HepG2 (cell line): ENCODE measurements around the gene SRSF1. TPM values are rescaled to one million over a fixed set of nuclear protein-coding genes. Genes with fewer than 3 reads are reported as not detected.

Experiments used
- ARID5B ChIP-seq: IDR thresholded peaks from 2 replicates; pipeline ENCODE4 v1.4.0; 2020; ENCODE audit warnings: mild to moderate bottlenecking, missing genetic modification reagents
- IRF9 ChIP-seq: sonication (generic); formaldehyde crosslinking; IDR thresholded peaks from 2 replicates; pipeline ENCODE4 v1.8.0; 2022; ENCODE audit warnings: missing genetic modification reagents, mild to moderate bottlenecking, borderline replicate concordance
- KAT8 ChIP-seq: IDR thresholded peaks from 2 replicates; pipeline ENCODE4 v1.6.1; 2016; ENCODE audit warnings: missing genetic modification reagents, missing compliant biosample characterization
- MYPOP ChIP-seq: sonication (generic); formaldehyde crosslinking; IDR thresholded peaks from 2 replicates; pipeline ENCODE4 v1.8.1; 2023; ENCODE audit warnings: mild to moderate bottlenecking, moderate library complexity, missing genetic modification reagents
- RELA ChIP-seq: sonication (generic); formaldehyde crosslinking; IDR thresholded peaks from 2 replicates; pipeline ENCODE4 v1.4.0; 2020; ENCODE audit warnings: missing genetic modification reagents
- RERE ChIP-seq: IDR thresholded peaks from 2 replicates; pipeline ENCODE4 v1.6.1; 2016; ENCODE audit warnings: low read depth, missing genetic modification reagents, missing compliant biosample characterization
- SNRNP70 ChIP-seq: fragments of 200-400 bp; formaldehyde crosslinking; IDR thresholded peaks from 2 replicates; pipeline ENCODE4 v1.6.1; 2017; ENCODE audit warnings: mild to moderate bottlenecking, low read depth, low read length, moderate library complexity
- TRAFD1 ChIP-seq: sonication (generic); formaldehyde crosslinking; IDR thresholded peaks from 2 replicates; pipeline ENCODE4 v1.5.1; 2020; ENCODE audit warnings: missing genetic modification reagents, mild to moderate bottlenecking, borderline replicate concordance
- ZEB1 ChIP-seq: IDR thresholded peaks from 2 replicates; pipeline ENCODE4 v1.6.1; 2012; ENCODE audit warnings: mild to moderate bottlenecking, low read depth, inconsistent platforms; ENCODE audit not compliant: insufficient replicate concordance
- ZNF275 ChIP-seq: sonication (generic); formaldehyde crosslinking; IDR thresholded peaks from 2 replicates; pipeline ENCODE4 v1.8.0; 2022; ENCODE audit warnings: missing genetic modification reagents, mild to moderate bottlenecking, inconsistent platforms, borderline replicate concordance
- ZNF446 ChIP-seq: sonication (generic); formaldehyde crosslinking; IDR thresholded peaks from 2 replicates; pipeline ENCODE4 v1.5.0; 2020; ENCODE audit warnings: mild to moderate bottlenecking, missing genetic modification reagents
- ZNF7 ChIP-seq: IDR thresholded peaks from 2 replicates; pipeline ENCODE4 v1.6.1; 2016; ENCODE audit warnings: missing biosample characterization, missing genetic modification reagents
- polyA plus RNA-seq, 8 experiments: library from polyadenylated mRNA; depleted of rRNA in 3 of 8; stranded (reverse) in 7 of 8; unstranded in 1 of 8; fragments of >200 nt; fragmentation: Illumina TruSeq in 4 of 8; extraction: Trizol in 4 of 8; gene quantifications; 2 replicates each; pipeline versions ENCODE4 v1.2.1 to v1.2.3, GENCODE V29; 2011 to 2016; ENCODE audit warnings: low read depth in 4 of 8, missing spikeins in 1 of 8, mixed read lengths in 1 of 8; ENCODE audit not compliant: insufficient read depth in 1 of 8
- total RNA-seq, 5 experiments: library from RNA; depleted of rRNA; stranded (reverse); fragments of >200 nt; fragmentation: Illumina TruSeq; extraction: Trizol; gene quantifications; 2 replicates each; pipeline ENCODE4 v1.2.3, GENCODE V29; 2016; ENCODE audit warnings: low read depth in 1 of 5

SRSF1 gene
- total and polyA plus RNA-seq, 2 of the 13 experiments (the other 11 are each of a cell fraction or from before 2014, with no cell fraction given): 142 to 445 TPM

- TF ChIP-seq MYPOP (CRISPR knock-in tag): 0 out of 2 replicates have a peak, but pooled peaks have one; percentile 41
- no peak for TF ChIP-seq KAT8 (CRISPR knock-in tag)
- TF ChIP-seq ZNF446 (CRISPR knock-in tag): peak; percentile 92; the same call in 1 of the 2 replicates
- no peak for TF ChIP-seq ZNF7 (CRISPR knock-in tag)
- TF ChIP-seq ZEB1: no peak
- TF ChIP-seq ARID5B (CRISPR knock-in tag): 0 out of 2 replicates have a peak, but pooled peaks have one; percentile 50
- no peak for TF ChIP-seq SNRNP70
- peak; percentile 35; the same call in 1 of the 2 replicates for TF ChIP-seq ZNF275 (CRISPR knock-in tag)
- TF ChIP-seq TRAFD1: no peak
- peak; percentile 59; the same call in 1 of the 2 replicates for TF ChIP-seq RERE (CRISPR knock-in tag)
- TF ChIP-seq RELA: 0 out of 2 replicates have a peak, but pooled peaks have one; percentile 1
- no peak for TF ChIP-seq IRF9 (CRISPR knock-in tag)
Measured at GRCh38 chr17:57987581-57988300, 19.3 kb downstream of the SRSF1 start, which contains the start of gene VEZF1 (continued).
